ENCODE data around the gene TSPAN13. TPM values are rescaled to one million over a fixed set of nuclear protein-coding genes. Genes with fewer than 3 reads are reported as not detected.

TSPAN13 gene
- total and polyA plus RNA-seq, 2 of the 8 experiments (the other 6 are each of a cell fraction or from before 2014, with no cell fraction given): 15.3 to 28.1 TPM

DNA sequence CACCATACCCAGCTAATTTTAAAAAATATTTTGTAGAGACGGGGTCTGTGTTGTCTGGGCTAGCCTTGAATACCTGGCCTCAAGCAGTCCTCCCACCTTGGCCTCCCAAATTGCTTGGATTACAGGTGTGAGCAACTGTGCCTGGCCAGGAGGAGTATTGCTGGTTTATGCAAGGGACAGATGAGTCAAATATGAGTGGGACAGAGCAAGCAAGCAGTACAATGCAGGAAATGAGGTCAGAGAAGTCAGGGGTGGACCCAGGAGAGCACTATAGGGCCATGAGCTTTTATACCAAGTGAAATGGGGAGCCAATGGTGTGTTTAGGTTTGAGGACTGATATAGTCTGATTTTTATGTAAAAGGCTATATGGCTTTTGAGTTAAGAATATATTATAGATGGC is 6.3 kb downstream of the TSPAN13 start (continued):
- TF ChIP-seq PHF8 (conservative IDR thresholded peaks at IDR 0.05; ENCODE audit: low read depth, low read length) (no peak), EP300 (IDR thresholded peaks at IDR 0.05; ENCODE audit: borderline replicate concordance in 1 of 2, low read depth in 2 of 2, low read length in 2 of 2) (no peak)
